SKM-1 (cell line): Measurements from ENCODE around the gene TLX3.

Experiments
- DNase-seq: peaks from one replicate; lab custom pipeline; 2025; ENCODE audit not compliant: unreplicated experiment; lab: John Stamatoyannopoulos, UW

Gene TLX3

DNA sequence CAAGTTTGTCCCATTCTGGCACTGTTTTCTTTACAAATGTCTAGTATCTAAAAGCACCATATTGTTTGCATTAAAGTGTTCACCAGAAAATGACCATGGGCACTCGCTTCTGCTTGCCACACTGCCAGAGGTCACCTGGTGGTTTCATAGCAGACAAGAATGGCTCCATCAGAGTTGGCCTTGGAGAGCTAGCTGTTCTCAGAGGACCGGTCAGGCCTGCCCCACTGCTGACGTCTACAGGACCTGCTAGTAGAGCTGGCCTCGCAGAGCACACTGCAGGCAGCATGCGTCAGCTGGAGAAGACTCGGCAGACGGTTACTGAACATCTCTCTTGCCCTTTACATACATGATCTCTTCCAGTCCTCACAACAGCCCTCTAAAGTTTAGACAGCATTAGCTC is 8.7 kb upstream of the TLX3 start:
- DNase-seq: no peak

DNA sequence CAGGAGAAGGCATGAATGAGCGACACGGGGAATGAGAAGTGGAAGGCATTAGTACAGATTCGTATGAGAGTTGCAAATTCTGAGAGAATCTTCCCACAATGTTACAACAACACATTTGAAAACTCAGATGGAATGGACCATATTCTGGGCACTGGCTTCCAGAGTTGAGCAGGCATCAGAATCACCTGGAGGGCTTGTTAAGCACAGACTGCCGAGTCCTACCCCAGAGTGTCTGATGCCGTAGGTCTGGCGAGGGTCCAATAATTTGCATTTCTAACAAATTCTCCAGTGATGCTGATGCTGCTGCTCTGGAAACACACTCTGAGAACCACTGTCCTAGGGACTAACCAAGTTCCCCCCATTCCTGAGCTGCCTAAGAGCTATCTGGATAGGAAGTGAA is 2.9 kb upstream of the TLX3 start:
- no peak for DNase-seq

DNA sequence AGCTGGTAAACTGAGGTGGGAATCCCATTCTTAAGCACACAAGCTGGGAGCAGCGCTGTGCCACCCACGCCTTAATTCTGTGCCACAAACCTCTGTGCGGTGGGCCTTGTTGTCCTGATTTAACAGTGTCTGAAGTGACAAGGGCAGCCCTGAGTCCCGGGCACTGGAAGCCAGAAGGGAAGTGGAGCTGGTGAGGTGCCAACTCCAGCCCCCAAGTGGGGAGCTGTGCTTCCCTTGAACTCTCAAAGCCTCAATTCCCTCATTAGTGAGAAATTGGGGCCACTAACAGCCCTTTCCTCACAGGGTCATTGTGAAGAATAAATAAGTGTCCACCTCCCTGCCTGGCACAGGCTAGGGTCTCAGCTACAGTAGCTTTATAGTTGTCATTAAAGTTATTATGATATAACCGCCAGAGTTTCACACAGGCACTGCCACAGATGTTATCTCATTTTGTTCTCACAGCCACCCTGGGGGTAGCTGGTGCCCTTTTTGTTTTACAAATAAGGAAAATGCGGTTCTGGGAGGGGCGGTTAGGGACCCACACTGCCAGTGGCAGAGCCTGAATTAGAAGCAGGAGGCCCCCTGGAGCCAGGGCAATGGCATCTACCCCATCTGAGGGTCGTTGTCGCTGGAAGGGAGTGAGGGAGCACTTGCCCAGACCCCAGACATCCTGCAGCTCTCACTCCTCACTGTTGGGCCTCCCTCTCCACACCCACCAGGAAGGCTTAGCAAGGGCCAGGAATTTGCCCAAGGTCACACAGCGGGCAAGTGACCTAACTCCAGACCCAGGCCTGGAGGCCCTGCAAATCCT is 2.1 kb upstream of the TLX3 start:
- DNase-seq: no peak

DNA sequence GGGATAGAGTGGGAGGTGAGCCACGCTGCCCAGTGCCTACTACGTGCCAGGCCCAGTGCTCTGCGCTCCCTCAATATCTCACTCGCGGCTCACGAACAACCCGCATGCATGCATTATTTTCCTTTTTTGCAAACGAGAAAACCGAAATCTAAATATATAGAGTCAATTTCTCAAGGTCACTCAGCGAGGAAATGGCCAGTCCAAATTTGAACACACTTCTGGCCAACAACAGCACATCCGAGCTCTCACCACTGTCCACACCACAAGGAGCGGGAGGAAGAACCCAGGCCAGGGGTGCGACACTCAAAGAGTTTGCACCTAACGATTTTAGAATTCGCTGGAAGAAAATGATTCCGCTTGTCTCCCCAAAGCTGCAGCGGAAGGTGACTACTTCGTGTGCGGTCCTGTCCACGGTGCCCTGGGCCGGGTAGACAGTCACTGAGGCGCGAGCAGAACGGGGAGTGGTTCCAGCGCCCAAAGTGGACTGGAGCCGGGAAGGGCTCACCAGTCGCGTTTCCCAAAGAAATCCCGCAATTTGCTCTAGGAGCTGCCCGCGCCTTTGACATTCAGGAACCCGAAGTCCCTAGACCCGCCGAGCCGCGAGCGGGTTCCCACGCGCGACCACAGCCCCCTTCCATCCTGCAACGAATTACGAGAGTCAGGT is 1.1 kb upstream of the TLX3 start:
- no peak for DNase-seq

DNA sequence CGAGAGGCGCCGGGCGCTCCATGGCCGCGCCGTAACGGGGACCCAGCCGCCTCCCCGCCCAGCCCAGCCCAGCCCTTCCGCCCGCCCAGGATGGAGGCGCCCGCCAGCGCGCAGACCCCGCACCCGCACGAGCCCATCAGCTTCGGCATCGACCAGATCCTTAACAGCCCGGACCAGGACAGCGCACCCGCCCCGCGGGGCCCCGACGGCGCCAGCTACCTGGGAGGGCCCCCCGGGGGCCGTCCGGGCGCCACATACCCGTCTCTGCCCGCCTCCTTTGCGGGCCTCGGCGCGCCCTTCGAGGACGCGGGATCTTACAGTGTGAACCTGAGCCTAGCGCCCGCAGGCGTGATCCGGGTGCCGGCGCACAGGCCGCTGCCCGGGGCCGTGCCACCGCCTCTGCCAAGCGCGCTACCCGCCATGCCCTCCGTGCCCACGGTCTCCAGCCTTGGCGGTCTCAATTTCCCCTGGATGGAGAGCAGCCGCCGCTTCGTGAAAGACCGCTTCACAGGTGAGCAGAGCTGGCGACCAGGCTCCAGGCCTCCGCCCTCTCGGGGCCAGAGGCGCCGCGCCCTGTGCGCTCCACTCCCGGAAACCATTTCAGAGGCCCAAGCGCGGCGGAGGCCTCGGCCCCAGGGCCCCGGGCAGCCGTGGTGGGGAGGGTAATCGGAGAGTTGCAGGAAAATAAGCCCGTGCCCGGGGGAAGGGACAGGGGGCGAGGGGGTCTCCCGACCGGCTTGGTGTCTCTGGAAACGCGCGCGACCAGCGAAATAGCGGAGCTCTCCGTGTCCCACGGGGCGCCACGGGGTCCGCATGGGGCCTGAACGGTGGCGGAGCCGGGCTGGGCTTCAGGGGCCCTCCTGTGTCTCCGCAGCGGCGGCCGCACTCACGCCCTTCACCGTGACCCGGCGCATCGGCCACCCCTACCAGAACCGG is 496 bp downstream of the TLX3 start:
- DNase-seq: no peak

DNA sequence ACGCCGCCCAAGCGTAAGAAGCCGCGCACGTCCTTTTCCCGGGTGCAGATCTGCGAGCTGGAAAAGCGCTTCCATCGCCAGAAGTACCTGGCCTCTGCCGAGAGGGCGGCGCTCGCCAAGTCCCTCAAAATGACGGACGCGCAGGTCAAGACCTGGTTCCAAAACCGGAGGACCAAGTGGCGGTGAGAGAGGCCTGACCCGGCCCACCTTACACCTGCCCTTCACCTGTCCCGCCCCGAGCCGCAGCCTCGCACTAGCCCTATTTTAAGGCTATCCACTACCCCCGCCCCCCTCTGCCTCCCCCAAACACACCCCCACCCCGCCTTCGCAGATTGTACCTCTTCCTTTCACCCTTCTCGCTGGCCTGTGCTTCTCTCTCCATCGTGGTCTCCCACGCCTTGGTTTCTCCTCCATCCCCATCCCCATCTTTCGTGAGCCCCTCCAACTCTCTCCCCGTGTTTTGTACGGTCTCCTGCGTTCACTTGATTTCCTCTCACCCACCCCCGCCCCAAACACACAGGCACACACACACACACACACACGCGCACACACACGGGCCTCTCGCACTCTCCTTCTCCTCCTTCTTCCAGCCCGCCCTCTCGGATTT is 1.3 kb downstream of the TLX3 start:
- DNase-seq: no peak

DNA sequence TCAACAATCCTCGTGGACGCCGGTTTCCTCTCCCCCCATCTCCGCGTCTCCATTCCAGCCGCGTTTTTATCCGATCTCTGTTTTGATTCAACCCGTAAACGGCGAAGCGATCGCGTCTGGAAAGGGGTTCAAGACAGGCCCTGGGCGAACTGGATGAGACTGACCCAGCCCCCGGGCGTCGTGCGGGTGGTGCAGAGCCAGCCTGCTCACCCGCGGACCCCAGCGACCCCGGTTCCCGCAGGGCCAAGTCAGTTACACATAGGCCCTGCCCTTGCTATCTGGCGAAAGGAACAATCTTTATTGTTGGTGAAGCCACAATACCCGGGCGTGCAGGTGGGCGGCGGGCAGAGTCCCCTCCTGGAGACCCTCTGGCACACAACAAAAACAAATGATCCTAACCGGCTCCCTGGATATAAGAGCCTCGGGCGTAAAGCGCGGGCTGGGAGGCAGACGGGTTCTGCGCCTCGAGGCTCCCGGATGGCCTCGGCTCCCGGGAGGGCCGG is 1.8 kb downstream of the TLX3 start:
- DNase-seq: no peak

DNA sequence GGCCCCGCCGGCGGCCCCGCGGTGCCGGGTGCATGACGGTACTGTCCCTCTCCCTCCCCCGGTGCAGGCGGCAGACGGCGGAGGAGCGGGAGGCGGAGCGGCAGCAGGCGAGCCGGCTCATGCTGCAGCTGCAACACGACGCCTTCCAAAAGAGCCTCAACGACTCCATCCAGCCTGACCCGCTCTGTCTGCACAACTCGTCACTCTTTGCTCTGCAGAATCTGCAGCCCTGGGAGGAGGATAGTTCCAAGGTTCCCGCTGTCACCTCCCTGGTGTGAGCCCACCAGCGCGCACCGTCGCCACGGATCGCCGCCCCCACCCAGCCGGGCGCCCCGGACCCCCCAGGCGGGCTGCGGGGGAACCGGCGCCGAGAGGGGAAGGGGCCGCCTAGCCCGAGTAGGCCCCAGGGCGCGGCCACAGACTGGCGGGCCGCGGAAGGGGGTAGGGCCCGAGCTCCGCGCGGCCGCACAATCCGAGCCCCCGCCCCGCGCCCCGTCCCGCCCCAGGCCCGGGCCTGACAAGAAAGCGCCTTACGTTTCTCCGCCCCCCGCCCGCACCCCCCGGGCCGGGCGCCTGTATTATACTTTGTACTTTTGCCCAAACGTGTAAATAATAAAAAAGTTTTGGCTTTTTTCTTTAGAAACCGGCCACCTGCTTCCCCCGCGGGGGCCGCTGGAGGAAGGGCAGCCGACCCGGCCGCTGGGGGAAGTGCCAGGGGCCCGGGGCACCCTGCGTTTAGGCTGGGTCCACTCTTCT is 2.5 kb downstream of the TLX3 start:
- DNase-seq: no peak

DNA sequence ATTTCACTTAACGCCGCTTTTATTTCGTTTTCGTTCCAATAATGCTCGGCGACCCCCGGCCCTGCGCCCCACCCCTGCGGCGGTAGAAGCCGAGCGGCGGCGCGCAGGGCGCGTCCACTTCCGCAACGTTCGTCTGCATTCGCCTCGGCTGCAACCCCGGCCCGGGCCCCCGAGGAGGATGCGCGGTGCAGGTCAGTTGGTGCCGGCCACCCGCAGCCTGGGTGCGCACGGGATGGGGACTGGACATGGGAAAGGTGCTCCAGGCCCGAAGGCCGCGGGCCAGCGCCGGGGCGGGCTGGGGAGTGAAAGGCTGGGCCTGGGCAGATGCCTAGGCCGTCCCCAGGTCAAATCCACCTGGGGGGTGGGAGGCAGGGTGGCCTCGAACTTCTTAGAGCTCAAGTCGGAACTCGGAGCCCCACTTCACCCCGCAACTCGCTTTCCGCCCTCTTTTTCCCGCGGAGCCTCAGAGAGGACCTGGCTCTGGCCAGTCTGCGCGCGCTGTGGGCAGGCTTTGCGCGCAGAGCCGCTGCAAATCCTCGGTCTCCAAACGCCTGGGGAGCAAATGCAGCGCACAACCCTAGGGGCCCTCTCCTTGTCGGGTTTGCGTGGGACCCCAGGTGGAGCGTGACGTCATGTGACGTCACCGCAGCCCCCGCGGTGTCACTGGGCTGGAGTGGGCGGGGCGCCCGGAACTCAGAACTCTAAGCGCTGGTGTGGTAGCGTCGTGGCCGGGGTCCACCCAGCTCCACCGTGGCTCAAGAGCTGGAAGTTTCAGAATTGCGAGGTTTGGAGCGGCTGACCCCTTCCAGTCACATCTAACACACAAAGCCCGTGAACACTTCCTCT is 3.3 kb downstream of the TLX3 start:
- DNase-seq: no peak

DNA sequence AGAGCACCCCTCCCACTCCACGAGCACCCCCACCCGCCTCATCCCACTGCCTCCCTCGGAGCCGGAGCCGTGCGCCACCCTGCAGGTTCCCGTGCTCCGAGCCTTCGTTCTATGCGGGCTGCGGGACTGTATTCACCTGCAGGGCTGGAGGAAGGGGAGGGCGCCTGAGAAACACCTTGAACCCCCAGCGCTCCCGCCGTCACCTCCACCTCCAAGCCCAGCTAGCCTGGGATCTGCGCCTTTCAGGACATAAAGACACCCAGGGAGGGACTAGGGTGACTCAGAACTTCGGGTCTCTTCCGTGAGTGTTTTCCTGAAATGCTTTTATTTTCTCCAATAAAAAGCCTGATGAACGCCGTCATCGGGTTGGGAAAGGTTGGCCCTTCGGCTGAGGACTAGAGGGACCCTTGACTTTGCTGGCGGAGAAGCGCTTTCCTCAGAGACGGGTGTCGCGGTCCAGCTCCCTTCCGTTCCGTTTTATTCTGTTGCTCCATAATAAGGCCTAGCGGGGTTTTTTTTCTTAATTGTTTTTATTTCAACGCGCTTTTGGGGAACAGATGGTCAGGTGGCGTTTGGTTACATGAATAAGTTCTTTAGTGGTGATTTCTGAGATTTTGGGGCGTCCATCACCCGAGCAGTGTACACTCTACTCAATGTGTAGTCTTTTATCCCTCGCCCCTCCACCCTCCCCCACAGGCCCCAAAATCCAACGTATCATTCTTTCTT is 4.6 kb downstream of the TLX3 start:
- no peak for DNase-seq

DNA sequence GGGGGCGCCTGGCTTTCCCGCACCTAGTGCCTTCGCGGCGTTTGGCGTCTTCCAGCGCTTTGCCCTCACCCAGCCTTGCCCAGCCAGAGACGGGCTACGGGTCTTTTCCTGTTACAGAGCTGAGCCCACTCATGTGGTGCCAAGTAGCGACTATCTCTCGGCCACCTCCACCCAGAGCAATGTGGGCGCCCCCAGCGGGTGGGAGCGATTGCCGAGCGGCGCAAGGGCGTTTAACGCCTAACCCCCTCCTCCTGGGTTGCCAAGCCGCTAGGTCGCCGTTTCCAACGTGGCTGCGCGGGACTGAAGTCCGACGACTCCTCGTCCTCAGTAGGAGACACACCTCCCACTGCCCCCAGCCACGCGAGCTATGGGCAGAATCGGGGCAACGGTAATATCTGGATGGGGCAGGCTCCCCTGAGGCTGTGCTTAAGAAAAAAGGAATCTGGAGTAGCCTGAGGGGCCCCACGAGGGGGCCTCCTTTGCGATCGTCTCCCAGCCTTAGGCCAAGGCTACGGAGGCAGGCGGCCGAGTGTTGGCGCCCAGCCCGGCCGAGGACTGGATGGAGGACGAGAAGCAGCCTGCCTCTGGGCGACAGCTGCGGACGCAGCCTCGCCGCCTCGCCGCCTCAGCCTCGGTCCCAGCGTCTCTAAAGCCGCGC is 5.8 kb downstream of the TLX3 start:
- DNase-seq: no peak

DNA sequence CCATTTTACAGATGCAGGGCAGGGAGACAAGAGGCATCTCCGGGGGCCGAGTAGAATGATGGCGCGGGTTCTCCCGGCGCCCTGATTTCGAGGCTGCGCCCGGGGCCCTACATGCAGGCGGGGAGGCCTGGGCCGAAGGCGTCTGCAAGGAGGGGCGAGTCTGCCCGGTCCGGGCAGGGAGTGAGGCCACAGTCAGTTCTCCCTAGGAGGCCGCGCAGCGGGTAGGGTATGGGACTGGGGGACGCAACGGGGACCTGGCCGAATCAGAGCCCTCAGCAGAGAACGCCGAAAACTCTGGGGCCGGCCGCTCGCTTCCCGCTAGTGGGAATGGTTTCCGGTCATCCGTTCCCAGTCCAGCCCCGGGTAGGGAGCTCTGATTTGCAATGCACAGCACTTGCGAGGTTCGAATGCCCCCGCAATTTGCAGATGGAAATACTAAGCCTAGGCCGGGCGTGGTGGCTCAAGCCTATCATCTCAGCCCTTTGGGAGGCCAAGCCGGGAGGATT is 6.4 kb downstream of the TLX3 start:
- DNase-seq: no peak

DNA sequence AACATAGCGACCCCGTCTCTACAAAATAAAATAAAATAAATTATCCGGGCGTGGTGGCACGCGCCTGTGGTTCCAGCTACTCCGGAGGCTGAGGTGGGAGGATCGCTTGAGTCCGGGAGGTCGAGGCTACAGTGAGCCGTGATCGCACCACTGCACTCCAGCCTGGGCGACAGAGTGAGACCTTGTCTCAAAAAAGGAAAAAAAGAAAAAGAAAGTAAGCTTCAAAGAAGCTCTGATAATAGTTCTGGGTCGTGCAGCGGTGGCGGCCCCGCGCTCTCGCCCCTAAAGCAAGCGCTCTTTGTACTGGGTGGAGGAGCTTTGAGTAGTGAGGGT is 6.8 kb downstream of the TLX3 start:
- DNase-seq: no peak

DNA sequence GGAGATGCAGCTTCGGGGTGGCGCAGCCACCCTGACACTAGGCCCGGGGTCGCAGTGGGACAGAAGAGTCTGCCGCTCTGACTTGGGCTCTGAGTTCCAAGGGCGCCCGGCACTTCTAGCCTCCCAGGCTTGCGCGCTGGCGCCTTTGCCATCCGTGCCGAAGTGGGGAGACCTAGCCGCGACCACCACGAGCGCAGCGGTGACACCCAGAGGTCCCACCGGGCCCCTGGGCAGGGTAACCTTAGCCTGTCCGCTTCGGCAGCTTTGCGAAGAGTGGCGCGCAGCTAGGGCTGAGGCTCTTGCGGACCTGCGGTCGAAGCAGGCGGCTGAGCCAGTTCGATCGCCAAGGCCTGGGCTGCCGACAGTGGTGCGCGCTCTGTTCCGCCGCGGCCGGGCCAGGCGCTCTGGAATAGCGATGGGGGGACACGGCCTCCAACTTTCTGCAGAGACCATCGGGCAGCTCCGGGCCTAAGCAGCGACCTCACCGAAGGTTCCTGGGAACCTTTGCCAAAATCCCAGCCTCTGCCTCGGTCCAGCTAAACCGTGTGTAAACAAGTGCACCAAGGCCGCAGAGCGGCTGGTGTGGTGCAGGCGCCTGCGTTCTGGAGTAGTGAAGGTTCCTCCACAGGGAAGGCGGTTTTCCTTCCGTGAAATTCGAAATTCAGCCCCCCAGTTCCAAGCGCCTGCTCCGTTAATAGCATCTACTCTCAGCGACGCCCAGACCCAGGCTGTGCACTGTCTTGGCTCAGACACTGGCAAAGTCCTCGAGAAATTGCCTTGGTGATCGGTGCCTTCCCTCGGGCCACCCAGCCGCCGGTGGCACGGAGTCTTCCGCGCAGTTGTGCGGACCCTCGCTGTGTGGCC is 7.4 kb downstream of the TLX3 start:
- no peak for DNase-seq

DNA sequence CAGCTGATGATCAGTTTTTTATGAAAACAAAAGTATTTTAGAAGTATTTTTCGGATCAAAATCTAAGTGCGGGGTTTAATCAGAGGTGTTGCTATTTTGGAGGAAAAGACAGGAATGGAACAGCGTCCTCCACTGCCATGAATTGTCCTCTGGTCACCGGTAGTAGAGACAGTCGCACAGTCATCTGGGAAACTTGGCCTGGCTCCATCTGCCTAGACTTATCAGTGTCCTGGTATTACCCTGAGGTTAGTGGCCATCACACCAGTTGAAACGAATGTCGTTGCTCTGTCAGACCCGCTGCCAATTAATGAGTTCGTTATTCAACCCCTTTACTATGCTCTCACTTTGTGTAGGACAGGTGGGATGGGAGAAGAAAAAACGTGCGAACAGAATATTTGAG is 8.2 kb downstream of the TLX3 start:
- DNase-seq: no peak

DNA sequence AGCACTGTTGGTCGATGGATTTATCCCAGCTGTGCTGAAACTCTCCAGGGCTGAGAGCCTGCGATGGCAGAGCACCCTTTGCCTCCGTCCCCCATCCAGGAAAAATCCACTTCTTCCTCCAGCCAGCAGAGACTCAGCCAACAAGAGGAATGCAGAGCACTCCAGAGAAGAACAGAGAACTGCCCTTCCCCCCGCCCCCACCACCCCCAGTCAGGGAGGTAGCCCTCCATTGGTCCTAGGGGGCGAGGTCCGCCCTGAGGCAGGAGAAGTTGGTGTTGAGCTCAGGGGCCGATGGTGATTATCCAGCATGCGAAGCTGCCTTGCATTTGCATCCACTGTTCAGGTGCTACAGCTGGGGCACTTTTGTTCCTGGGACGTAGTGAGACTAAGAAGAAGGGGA is 9.0 kb downstream of the TLX3 start:
- DNase-seq: no peak

DNA sequence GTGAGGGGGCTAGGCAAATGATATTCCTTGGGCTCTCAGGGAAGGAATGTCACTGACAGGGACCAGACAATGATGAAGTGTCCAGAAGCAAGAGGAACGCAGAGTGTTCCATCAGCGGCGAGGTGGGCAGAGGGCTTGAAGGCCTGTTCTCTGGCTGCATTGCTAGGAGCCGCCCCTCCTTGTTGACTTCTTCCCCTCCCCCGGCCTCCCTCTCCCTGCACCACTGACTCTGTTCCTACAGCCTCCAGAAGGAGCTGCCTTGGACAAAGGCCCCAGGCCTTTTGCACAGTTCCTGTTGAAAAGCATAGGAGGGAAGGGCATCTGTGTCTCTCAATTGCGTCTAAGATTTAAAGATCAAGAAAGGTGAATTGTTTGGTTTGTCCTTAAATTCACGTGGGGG is 12.4 kb downstream of the TLX3 start:
- DNase-seq: no peak
